Fibroblast of gingiva (primary cell): ENCODE results near the gene MESP1.

Experiments used
- DNase-seq: peaks from one replicate; pipeline ENCODE4 v3.0.0-alpha.2; 2011; ENCODE audit warnings: low read depth

Gene MESP1

DNA sequence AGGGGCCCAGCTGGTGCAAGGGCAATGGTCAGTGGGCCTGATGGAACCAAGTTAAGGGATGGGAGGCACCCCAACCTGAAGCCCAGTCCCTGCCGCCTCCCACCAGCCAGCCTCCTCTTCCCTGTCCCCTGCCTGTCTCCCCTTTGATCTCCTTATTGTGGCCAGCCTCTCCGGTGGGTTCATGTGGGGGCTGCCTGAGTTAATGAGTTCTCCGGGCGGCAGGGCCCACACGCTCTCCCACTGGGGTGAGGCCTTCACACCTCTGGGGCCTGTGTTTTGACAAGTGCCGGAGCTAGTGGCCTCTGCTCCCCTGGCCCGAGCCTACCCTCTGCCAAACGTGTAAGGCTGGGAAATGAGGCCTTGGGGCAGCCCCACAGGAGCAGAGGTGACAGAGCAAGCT, 7.2 kb upstream of the MESP1 start:
- DNase-seq, result no peak

DNA sequence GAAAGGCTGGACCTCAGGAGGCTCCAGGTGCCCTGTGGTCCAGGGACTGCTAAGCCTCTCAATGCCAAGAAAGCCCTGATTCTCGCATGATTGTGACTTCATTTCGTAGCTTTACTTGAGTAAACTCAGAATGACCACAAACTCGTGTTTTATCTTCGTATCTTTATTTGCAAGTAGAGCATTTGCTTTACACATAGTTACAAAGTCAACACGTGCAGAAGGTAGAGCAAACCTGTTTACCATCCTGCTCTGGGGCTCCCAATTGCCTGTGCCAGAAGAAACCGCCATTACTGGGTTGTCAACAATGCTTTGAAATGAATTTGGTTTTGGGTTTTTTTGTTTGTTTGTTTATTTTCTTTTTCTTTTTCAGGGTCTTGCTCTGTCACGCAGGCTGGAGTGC, 5.8 kb upstream of the MESP1 start:
- no peak for DNase-seq

DNA sequence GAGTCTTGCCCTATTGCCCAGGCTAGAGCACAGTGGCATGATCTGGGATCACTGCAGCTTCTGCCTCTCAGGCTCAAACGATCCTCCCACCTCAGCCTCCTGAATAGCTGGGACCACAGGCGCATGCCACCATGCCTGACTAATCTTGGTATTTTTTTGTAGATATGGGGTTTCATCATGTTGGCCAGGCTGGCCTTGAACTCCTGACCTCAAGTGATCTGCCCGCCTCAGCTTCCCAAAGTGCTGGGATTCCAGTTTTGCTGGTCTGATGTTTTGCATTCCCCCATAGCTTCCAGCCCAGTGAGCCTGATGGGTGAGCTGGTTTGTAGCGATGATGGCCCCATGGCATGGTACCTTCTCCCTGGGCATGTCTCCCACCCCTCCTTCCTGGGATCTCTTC, 4.7 kb upstream of the MESP1 start:
- DNase-seq, result no peak

DNA sequence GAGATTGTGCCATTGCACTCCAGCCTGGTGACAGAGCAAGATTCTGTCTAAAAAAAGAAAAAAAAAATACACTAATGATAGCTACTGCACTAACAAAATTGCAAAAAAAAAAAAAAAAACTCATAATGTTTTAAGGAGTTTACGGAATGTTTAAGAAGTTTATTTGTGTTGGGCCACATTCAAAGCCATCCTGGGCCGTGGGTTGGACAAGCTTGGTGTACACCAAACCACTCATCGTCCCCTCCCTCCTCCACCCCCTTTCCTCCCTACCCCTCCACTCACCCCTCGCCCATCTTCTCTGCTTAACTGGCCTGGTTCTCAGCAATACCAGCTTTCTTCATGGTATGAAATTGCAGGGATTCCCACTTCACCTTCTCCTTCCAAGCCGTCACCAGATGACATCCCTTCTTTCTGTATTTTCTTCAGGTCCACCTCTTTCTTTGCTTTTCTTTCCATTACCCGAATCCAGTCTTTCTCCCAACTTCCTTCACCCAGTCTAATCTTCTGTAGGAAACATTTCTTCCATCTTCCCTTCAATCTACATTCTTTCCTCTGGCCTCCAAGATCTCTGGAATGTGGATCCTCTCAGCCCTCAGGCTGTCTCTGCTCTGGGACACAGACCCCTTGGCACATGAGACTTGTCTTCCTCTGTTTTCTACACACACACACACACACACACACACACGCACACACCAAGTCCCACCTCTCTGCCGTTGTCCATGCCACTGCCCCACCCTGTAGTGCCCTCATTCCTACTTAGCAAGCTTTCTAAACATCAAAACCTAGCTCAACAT, 3.5 kb upstream of the MESP1 start:
- no peak for DNase-seq

DNA sequence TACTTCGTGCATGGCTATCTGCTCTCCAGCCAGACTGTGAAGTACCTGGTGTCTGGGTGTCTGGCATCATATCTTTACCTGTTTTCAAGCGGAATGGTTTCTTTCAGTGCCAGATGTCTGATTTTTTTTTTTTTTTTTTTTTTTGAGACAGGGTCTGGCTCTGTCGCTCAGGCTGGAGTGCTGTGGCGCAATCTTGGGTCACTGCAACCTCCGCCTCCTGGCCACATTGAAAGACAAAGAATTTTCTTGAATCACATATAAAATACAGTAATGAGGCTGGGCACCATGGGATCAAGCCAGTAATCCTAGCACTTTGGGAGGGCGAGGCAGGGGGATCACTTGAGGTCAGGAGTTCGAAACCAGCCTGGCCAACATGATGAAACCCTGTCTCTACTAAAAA, 2.8 kb upstream of the MESP1 start:
- no peak for DNase-seq

DNA sequence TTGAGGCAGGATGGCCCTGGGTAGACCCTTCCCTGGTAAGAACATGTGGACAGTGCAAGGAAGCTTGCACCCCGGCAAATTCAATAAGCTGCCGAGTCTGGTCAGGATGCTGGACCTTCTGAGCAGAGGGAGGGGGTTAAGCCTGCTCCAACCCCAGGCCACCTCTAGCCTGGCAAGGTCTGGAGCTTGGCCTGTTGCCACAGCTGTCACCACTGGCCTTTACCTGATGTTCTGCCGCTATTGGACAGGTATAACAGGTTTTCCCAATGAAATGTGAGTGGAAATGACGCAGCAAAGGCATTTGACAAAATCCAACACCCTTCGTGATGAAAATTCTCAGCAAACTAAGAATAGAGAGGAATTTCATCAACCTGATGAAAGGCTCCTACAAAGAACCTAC, 699 bp upstream of the MESP1 start:
- no peak for DNase-seq

DNA sequence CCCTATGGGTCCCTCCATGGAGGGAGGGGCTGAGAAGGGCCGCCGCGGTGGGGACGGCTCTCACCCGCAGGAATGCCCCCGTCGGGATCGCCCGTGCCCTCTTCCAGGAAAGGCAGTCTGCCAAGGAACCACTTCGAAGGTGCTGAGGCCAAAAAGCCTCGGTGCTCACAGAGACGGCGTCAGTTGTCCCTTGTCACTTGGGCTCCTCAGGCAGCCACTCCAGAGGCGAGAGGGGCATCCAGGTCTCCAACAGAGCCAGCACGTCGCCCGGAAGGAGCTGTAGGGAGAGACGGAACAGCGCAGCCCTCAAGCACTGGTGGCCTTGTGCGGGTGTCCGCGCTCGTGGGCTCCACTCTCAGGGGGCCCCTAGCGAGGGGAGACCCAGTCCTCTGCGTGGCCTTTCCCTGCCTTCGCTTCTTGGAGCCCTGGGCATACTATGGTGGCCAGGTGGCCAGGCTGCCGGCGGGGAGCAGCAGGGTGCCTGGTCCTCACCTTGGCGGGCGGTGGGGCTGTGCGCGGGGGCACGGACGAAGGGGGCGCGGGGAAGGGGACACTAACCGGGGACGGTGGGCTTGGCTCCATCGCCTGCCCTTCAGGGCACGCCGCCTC, 994 bp downstream of the MESP1 start:
- DNase-seq, result no peak

DNA sequence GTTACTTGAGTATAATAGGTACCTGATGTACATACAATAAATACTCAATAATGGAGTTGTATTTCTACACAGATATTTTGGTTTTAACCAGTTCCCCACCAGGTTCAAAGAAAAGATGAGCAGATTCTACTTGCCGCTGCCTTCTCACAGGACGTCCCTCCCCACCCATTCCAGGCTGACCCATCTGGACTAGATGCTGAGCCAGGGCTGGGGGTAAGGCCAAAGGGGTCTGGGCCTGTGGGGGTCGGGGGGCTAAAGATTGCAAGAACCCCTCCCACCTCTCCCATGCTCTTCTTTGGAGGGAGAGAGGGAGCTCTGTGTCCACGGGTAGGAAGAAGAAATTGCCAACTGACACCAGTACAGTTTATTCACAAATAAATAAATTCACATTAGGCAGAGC, 1.5 kb downstream of the MESP1 start:
- no peak for DNase-seq

DNA sequence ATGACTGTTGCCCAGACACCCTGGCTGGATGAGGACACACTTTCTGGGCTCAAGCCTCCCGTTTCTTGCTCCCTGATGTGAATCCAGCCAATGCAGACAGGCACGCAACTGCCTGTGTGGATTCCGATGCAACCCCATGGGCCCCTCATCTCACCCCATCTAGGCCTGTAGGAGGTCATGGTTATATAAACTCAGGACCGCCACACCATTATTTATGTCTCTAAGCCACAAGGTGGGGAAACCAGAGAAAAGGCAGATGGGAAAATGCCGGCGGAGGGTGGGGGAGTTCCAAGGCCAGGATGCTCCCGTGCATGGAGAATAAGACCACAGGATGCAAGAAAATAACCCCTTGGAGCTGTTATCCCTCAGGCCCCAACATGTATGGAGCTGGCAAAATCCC, 2.0 kb downstream of the MESP1 start:
- no peak for DNase-seq

DNA sequence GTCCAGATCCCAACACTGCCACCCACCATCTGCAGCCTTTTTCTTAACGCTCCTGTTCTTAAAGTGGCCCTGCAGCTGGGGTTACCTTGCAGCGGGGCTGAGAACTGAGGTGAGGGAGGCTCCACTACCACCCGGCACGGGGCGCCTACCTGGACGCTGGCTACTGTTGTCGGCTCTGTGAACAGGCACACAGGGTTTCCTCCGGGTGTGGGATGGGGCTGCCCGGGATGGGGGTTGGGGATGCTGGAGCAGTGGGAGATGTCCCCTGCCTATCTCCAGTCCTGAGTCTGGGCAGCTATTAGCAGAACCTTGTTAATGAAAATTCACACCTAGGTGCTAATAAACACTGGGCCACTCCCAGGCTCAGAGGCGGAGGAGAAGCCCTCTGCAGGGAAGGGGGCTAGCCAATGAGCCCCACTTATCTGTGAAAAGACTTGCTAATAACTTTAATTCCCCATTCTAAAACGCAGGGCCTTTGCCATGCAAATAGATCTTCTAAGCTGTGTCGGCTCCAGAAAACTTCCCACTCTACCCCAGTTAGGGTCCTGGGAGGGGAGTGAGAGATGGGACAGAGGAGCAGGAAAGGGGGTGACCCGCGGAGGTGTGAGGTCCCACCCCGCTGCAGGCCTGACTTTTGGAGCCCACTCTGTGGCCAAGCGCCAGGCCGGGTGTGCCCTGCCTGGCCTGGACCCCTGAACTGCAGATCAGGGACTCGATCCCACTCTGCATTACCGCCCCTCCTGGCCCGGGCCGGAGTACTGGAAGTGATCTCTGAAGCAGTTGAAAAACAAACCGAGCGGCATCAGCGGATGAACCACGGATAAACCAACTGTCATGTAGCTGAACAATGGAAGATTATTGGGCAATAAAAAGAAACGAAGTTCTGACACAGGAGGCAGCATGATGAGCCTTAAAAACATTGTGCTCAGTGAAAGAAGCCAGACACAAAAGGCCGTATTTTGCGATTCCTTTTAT, 3.1 kb downstream of the MESP1 start:
- DNase-seq, result no peak

DNA sequence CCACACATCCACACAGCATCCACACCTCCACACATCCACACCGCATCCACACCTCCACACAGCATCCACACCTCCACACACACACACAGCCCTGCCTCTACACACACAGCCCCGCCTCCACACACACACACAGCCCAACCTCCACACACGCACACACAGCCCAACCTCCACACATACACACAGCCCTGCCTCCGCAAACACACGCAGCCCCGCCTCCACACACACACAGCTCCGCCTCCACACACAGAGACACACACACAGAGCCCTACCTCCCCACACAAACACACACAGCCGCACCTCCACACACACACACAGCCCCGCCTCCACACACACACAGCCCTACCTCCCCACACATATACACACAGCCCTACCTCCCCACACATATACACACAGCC, 4.7 kb downstream of the MESP1 start:
- DNase-seq, result no peak

DNA sequence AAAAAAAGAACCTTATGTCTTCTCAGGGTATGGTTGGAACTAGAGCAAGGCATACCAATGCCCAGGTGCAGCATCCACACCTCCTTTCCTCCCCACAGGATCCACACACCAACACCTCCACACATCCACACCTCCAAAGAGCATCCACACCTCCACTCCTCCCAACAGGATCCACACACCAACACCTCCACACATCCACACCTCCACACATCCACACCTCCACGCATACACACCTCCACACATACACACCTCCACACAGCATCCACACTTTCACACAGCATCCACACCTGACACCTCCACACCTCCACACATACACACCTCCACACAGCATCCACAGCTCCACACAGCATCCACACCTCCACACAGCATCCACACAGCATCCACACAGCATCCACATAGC, 5.3 kb downstream of the MESP1 start:
- no peak for DNase-seq

DNA sequence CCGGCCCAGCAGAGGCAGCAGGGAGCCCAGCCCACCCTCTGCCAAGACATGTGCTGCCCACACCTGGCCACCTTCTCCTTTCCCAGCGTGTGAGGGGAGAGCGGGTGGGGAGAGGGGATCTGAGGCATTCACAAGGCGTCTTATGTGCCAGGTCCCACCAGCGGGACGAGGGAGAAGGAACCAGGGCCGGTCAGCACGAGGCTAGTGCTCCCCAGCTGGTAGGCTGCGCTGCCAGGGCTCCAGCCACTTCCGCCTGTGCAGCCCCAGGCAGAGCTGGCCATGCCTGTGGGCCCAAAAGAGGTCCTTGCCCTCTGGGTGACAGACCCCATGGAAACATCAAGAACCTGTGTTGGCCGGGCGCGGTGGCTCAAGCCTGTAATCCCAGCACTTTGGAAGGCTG, 5.9 kb downstream of the MESP1 start:
- DNase-seq, result no peak

DNA sequence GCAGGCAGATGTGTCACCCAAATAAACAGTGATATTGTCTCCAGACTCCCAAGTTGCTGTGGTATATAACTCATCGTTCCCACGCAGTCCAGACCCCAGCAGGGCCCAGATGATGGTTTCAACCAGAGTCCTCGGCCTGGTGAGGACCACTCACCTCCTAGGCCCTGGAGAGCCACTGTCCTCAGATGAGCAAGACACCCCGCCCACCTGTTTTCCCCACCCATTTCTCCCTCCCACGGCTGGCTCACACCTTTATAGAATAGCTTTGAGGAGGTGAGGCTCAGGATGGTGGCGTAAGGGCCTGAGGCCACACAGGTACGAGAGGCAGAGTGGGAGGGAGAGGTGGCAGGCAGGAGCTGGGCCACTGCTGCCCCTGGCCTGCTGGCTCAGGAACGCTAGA, 7.5 kb downstream of the MESP1 start:
- DNase-seq, result no peak

DNA sequence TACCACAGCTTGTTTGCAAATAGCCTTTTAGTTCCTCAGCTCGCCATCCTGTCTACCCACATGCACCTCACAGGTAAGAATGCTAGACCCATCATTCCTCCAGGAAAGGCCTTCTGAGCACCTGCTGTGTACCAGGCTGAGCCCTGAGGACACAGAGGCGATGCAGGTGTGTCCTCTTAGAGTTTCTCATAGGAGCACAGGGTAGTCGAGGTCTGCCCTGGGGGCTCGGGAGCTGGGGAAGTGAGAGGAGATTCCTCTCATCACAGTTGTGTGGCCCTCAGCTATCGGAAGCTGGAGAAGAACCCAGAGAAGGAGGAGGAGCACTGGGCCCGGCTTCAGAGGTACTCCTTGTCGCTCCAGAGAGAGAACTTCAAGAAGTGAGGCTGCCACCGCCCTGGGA, 8.0 kb downstream of the MESP1 start:
- no peak for DNase-seq

DNA sequence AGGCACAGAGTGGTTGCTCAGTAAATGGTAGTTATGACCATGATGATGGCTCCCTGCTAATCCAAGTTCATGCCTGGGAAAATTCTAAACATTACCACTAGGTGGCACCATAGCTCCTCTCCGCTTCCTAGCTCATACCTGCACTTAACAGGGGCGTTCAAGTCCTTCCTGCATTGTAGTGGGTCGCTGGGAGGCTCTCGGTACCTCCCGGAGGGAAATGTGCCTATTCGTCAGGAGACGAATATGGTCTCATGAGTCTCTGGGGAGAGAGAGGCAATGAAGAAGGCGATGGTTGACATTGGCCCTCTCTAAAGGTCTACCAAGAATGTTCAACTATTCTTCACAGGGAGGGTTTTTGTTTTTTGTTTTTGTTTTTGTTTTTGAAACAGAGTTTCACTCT, 10.9 kb downstream of the MESP1 start:
- DNase-seq, result peak; percentile 45

DNA sequence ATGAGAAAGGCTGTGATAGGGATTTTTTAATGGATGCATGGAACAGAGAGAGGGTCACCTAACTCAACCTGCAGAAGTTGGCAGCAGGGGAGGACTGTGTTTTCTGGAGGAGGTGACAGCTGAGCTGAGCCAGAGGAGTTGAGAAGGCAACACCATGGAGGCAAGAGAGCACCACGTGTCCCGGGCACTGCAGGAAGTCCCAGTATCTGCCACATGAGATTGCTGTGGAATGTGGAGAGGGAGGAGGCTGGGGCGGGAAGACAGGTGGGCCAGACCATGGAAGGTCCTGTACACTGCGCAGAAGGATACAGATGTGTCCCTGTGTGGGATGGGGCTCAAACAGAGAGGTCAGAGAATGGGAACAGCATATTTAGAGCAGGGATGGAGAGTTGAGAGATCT, 15.3 kb downstream of the MESP1 start:
- DNase-seq, result no peak

DNA sequence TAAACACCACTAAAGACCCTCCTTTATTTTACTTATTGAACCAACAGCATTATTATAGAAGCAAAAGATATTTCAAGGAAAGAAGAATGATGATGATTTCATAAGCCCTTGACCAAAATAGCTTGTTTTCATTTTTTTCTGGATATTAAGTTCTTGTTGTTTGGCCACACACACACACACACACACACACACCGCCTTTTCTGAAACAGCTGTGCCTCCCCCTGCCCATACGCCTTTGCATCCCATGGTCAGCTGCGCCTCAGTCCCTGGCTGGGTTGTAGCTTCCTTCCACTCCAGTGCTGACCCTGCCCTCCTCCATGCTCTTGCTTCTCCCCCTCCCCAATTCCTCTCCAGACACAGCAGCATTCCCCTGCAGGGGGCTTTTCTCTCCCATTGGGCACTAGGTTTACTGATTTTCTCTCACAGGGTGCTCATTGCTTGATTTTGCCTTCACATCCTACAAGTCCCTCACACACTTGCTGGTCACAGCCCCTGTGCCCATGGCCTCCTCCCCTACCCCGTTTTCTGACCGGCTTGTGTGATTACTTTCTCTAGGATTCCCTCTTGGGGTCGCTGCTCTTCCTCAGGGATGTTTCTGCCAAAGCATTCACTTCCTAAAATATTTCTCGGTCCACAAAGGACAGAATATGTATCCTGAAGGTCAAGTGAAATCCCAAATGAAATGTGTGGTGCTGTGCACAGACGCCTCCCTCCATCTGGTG, 18.4 kb downstream of the MESP1 start:
- DNase-seq, result no peak

DNA sequence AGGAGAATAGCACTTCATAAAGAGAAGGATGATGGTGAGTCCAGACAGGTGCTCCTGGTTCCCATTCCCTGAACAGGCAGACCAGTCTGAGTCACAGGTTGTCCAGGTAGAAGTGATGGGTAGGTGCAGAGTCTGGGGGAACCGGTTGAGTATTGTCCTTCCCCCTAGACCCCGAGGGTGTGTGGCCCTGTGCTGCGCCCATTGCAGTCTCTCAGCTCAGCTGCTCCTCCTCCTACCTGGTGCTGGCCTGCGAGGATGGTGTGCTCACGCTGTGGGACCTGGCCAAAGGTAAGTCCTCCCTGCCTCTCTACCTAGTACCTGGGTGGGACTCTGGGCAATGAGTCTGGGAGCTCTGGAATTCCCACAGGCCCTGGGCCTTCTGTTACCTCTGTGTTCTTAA, 19.8 kb downstream of the MESP1 start:
- no peak for DNase-seq

DNA sequence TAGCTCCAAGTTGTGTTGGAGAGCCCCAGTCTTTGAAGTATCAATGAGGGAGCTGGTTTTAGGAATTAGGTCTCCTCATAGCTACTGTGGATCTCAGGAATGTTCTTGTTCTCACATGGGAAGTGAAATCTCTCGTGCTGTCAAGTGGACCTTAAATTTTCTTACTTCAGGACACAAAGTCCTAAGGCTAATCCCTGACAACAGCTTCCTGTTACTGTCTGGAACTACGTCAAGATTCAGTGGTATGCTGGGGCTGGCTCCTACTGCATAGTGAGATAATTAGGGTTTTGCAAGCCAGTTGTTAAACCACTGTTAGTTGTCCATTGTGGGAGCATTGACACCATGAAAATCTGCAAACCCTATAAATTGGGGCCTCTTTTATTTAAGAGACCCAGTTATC, 22.8 kb downstream of the MESP1 start:
- peak; percentile 65 for DNase-seq

DNA sequence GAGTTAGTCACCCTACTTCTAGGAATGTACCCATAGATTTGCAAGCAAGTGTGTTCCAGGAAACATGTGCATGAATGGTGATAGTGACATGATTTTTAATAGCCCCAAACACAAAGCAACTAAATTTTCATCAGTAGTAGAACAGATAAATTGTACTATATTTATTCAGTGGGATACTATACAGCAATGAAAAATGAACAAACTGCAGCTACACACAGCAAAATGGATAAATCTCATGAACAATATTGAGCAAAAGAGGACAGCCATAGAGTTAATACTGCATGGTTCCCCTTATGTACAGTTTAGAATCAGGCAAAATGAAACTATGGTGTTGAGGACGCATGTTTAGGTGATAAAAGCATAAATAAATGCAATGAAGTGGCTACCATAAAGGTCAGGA, 26.0 kb downstream of the MESP1 start:
- no peak for DNase-seq

DNA sequence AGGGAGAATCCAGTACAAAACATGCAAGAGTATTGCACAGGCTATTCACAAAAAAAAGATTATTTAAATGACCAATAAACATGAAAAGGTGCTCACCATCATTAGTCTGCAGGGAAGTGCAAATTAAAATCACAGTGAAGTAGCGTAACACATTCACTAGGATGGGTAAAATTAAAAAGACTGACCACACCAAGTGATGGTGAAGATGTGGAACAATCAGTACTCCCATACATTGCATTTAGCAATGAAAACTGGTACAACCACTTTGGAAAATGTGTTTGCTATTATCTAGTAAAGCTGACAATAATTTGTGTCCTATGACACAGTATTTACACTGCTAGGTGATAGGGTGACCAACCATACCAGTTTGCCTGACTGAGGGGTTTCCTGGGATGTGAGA, 26.4 kb downstream of the MESP1 start:
- no peak for DNase-seq
